Ascending aorta (tissue), 2 donors: ENCODE measurements around the gene CDIP1. TPM values are rescaled to one million over a fixed set of nuclear protein-coding genes. Genes with fewer than 3 reads are reported as not detected.

Experiments
- DNase-seq, 2 donors: peaks; one replicate each; pipeline ENCODE4 v3.0.0-alpha.2; 2019; ENCODE audit warnings: low spot score in 2 of 2
- H3K27ac ChIP-seq, 2 donors: fragments of 200-600 bp; sonication (generic); one replicate each; pipeline ENCODE4 v1.5.1; 2016 to 2017; ENCODE audit warnings: mild to moderate bottlenecking in 1 of 2
- H3K27me3 ChIP-seq: fragments of 200-600 bp; sonication (generic); one replicate; pipeline ENCODE4 v1.5.1; 2017
- H3K36me3 ChIP-seq, 2 donors: fragments of 200-600 bp; sonication (generic); one replicate each; pipeline ENCODE4 v1.5.1; 2016
- H3K4me1 ChIP-seq, 2 donors: fragments of 200-600 bp; sonication (generic); one replicate each; pipeline ENCODE4 v1.5.1; 2016 to 2017; ENCODE audit warnings: mild to moderate bottlenecking in 1 of 2
- H3K4me3 ChIP-seq, 2 donors: fragments of 200-600 bp; sonication (generic); one replicate each; pipeline ENCODE4 v1.5.1; 2016 to 2017; ENCODE audit warnings: mild to moderate bottlenecking in 1 of 2
- H3K9me3 ChIP-seq, 2 donors: fragments of 200-600 bp; sonication (generic); one replicate each; pipeline ENCODE4 v1.5.1; 2016
- intact Hi-C: fragments of 100-400 bp; cut with DNase I; formaldehyde crosslinking; loops from one replicate; pipeline ENCODE4 v1.15.1; 2023
- total RNA-seq: library from RNA; depleted of rRNA; stranded (reverse); fragments of >200 nt; gene quantifications from one replicate; pipeline ENCODE4 v1.1.0, GENCODE V29; 2016
- TF ChIP-seq, protein P1 (sequence below), 3 experiments: fragments of 200-600 bp in 2 of 3; fragments of 450-650 bp in 1 of 3; sonication (generic) in 2 of 3; IDR thresholded peaks; one replicate each; pipeline ENCODE4 v1.5.1; 2016 to 2019; ENCODE audit warnings: antibody characterized with exemption in 3 of 3, mild to moderate bottlenecking in 1 of 3, moderate library complexity in 1 of 3

CDIP1 gene
- total RNA-seq, 1 donor from 2014 or later: 36.9 TPM

DNA sequence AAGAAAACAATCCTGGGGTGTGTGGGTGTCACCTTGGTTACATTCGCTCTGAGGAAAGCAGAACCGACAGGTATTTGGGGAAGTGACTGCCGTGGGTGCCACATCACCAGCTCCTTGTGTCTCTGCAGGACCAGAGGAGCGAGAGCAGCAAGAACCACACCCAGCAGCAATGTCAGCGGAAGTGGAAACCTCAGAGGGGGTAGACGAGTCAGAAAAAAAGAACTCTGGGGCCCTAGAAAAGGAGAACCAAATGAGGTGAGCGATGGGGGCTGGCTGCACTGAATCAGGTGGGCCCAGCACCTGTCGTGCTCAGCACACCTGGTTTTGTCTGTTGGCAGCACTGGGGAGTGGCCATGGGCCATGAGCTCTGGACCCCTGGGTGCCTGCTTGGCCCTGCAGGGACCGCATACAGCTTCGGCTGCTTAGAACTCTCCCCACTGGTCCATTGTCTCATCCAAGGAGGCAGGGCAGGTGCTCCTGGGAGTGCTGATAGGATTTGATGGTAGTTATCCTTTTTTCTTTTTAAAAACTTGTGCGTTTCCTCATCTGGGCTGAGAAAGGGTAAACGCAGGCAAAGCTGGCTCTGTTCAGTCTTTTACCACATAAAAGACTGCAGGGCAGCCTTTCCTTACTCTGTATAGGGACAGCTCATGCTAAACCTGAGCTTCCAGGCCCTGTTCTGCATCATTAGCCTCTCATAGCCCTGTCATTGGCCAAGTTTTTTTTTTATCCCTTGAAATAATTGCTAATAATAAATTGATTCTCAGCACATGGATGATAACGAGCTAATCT lies 33.0 kb downstream of the CDIP1 start:
- peaks cover 0 to 13% of the 10 kb centered on the region in 2 donors for H3K4me1 ChIP-seq
- no peak overlapping the region for H3K27ac ChIP-seq
- peaks cover 30 to 40% of the 10 kb centered on the region in 2 donors for H3K36me3 ChIP-seq
- intact Hi-C loops: loop anchor here (1.0 to 5.0 kb wide), 2 partner anchors 43 to 82 kb away; no protein-coding TSS in a partner anchor
- H3K9me3 ChIP-seq: no peaks in the 10 kb centered on the region
- no peaks in the 10 kb centered on the region for H3K27me3 ChIP-seq
- DNase-seq: no peak
- H3K4me3 ChIP-seq: no peak overlapping the region
- TF ChIP-seq, protein P1, sequence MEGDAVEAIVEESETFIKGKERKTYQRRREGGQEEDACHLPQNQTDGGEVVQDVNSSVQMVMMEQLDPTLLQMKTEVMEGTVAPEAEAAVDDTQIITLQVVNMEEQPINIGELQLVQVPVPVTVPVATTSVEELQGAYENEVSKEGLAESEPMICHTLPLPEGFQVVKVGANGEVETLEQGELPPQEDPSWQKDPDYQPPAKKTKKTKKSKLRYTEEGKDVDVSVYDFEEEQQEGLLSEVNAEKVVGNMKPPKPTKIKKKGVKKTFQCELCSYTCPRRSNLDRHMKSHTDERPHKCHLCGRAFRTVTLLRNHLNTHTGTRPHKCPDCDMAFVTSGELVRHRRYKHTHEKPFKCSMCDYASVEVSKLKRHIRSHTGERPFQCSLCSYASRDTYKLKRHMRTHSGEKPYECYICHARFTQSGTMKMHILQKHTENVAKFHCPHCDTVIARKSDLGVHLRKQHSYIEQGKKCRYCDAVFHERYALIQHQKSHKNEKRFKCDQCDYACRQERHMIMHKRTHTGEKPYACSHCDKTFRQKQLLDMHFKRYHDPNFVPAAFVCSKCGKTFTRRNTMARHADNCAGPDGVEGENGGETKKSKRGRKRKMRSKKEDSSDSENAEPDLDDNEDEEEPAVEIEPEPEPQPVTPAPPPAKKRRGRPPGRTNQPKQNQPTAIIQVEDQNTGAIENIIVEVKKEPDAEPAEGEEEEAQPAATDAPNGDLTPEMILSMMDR (IDR thresholded peaks at IDR 0.05): no peak

DNA sequence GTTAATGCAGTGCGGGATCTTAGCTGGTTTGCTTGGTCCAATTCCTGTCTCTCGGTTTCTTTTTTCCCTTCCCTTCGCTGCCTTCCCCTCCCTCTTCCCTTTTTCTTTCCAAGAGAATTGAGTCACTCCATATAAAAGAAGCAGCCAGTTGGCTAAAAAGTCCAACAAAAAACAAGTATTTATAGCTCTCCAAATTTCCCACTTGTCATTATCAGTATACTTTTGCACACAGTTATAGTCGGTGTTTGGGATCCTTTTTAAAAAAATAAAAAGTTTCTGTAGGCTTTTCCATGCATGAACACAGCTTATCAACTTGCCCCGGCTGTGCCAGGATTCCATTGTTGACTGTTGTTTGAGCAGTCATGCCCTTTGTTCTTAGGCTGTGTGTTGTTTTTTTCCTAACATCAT lies 37.5 kb downstream of the CDIP1 start:
- TF ChIP-seq, protein P1 (IDR thresholded peaks at IDR 0.05): no peak
- Histone ChIP-seq H3K4me3 (peak overlapping the region; percentile 14 to 49), H3K27ac (peak overlapping the region; percentile 74 to 78), H3K27me3 (no peaks in the 10 kb centered on the region), H3K9me3 (no peaks in the 10 kb centered on the region), H3K36me3 (peaks cover 0 to 8% of the 10 kb centered on the region in 2 donors), H3K4me1 (peaks cover 3 to 22% of the 10 kb centered on the region in 2 donors)
- intact Hi-C loops: loop anchor here (2.0 kb wide), 1 partner anchor 24 kb away; the partner anchor contains the start of gene HMOX2
- no peak for DNase-seq

DNA sequence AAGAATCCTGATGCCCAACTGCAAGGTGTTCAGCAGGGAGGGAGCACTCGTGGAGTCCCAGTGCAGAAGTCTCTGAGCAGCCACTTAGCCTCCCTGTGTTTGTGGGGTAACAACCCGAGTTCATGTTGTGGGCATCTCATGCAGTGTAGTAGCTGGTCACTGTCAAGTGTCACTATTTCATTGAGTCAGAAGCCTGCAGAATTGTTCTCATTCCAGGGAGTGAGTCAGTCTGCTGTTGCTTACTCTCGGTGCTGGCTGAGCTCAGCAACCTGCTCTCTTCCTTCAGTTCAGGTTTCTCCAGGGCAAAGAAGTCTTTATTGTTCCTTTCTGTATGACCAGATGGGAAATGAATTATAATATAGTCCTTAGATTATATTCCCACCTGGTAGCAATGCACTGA lies 38.3 kb downstream of the CDIP1 start:
- Histone ChIP-seq H3K4me3 (peak overlapping the region; percentile 14 to 49), H3K27ac (peak overlapping the region; percentile 74 to 78), H3K4me1 (peaks cover 3 to 22% of the 10 kb centered on the region in 2 donors), H3K9me3 (no peaks in the 10 kb centered on the region), H3K36me3 (peaks cover 0 to 4% of the 10 kb centered on the region in 2 donors), H3K27me3 (no peaks in the 10 kb centered on the region)
- TF ChIP-seq, protein P1 (IDR thresholded peaks at IDR 0.05): no peak
- no peak for DNase-seq
- intact Hi-C loops: loop anchor here (2.0 kb wide), 1 partner anchor 23 kb away; the partner anchor contains the start of gene HMOX2

DNA sequence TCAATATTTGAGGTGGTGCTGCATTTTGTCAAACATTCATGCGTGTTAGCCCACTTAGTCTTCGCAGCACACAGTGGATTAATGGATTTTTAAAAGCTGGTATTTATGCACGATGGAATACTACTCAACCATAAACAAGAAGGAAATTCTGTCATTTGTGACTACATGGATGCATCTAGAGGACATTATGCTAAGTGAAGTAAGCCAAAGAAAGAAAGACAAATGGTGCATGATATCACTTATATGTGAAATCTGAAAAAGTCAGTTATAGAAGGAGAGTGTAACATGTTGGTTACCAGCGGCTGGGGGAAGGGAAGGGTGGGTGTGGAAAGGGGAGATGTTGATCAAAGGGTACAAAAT lies 39.4 kb downstream of the CDIP1 start:
- H3K4me1 ChIP-seq: peaks cover 3 to 22% of the 10 kb centered on the region in 2 donors
- no peaks in the 10 kb centered on the region for H3K9me3 ChIP-seq

DNA sequence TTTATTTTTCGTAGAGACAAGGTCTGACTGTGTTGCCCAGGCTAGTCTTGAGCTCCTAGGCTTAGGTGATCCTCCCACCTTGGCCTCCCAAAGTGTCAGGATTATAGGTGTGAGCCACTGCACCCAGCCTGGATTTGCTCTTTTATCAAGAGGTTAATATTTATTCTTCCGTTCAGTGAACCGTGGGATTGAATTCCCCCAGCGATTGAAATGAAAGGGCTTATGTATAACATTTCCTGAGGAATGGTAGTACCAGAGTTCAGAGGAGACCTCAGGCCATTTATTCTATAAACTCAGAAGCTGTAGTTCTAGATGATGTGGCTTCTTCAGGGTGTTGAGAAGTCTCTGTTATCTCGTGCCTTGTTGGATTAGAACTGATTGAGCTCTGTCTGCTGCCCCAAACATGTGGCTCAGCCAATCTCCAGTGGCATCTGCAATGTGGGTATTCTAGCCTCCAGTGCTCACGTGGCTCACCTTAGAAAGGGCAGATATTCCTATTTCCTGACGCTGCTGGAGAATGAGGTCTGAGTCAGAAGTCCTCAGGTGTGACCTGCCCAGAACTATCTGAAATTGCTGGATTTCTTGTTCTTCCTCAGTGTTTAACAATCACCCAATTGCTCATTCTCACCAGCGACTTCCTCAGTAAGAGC lies 39.9 kb downstream of the CDIP1 start:
- H3K27ac ChIP-seq: no peak overlapping the region
- TF ChIP-seq, protein P1 (IDR thresholded peaks at IDR 0.05): no peak
- no peak overlapping the region for H3K4me3 ChIP-seq
- peaks cover 3 to 22% of the 10 kb centered on the region in 2 donors for H3K4me1 ChIP-seq
- H3K9me3 ChIP-seq: no peaks in the 10 kb centered on the region
- DNase-seq: no peak
- no peaks in the 10 kb centered on the region for H3K27me3 ChIP-seq
- intact Hi-C loops: no loop called here
- peaks cover 0 to 4% of the 10 kb centered on the region in 2 donors for H3K36me3 ChIP-seq

More for the DNA sequence above, 39.4 kb downstream of the CDIP1 start:
- TF ChIP-seq, protein P1 (IDR thresholded peaks at IDR 0.05): no peak
- Histone ChIP-seq H3K36me3 (peaks cover 0 to 4% of the 10 kb centered on the region in 2 donors), H3K27me3 (no peaks in the 10 kb centered on the region), H3K4me3 (no peak overlapping the region), H3K27ac (no peak overlapping the region)
- intact Hi-C loops: no loop called here
- no peak for DNase-seq
